HuH-7.5 (cell line): ENCODE measurements around the gene RNF19B.

Experiments
- DNase-seq: peaks from one replicate; pipeline ENCODE4 v3.0.0; 2011; ENCODE audit warnings: low spot score

RNF19B gene

GRCh38 chr1:32900371-32900955 is 64.1 kb downstream of the RNF19B start:
- DNase-seq = no peak

- DNase-seq = no peak
These were observed 64.9 kb downstream of the RNF19B start for GRCh38 chr1:32899586-32900296.

- no peak for DNase-seq
These were observed 65.7 kb downstream of the RNF19B start for GRCh38 chr1:32898958-32899357.

- DNase-seq = no peak
These were observed 66.6 kb downstream of the RNF19B start for GRCh38 chr1:32898056-32898455.

- no peak for DNase-seq
These were observed 67.2 kb downstream of the RNF19B start for GRCh38 chr1:32897082-32898049.

- no peak for DNase-seq
These were observed 68.2 kb downstream of the RNF19B start for GRCh38 chr1:32896451-32896850.

- peak; percentile 4 for DNase-seq
These were observed 69.0 kb downstream of the RNF19B start for GRCh38 chr1:32895325-32896215.

- peak; percentile 15 for DNase-seq
These were observed 69.9 kb downstream of the RNF19B start for GRCh38 chr1:32894681-32895080.

GRCh38 chr1:32894019-32894600 is 70.5 kb downstream of the RNF19B start:
- DNase-seq = no peak

- DNase-seq = no peak
These were observed 71.2 kb downstream of the RNF19B start for GRCh38 chr1:32893198-32894018.

- DNase-seq = no peak
These were observed 72.0 kb downstream of the RNF19B start for GRCh38 chr1:32892368-32893197.

GRCh38 chr1:32891630-32892029 is 73.0 kb downstream of the RNF19B start:
- DNase-seq = no peak

GRCh38 chr1:32891241-32891570 is 73.4 kb downstream of the RNF19B start:
- no peak for DNase-seq

- no peak for DNase-seq
These were observed 73.9 kb downstream of the RNF19B start for GRCh38 chr1:32890516-32891240.

- DNase-seq = no peak
These were observed 74.8 kb downstream of the RNF19B start for GRCh38 chr1:32889731-32890278.

GRCh38 chr1:32888677-32889420 is 75.8 kb downstream of the RNF19B start:
- no peak for DNase-seq

- no peak for DNase-seq
These were observed 76.5 kb downstream of the RNF19B start for GRCh38 chr1:32888134-32888533.

- DNase-seq = no peak
These were observed 77.0 kb downstream of the RNF19B start for GRCh38 chr1:32887623-32888022.
